Measurements from ENCODE around the gene ROR2.

DNA sequence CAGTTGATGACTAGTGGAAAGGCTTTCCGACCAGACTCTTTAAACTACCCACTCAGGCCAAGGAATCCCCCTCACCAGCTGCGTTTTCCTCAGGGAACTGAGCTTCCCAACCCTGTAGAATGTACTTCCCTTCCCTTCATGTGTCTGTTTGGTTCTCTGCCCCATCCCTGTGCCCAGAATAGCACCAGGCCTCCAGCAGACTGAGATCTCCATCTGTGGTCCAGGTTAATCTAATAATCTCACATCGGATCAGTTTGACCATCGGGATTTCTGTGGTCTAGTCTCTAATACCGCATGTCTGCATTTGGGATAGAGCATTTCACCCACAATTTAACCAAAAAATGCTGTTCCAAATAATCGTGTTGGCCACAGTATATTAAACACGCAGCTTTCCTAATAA lies 237.2 kb downstream of the ROR2 start:
- no peak for TF ChIP-seq POLR2A (IDR thresholded peaks at IDR 0.05; ENCODE audit: low read depth, low read length)
- TF ChIP-seq POLR2AphosphoS5 (IDR thresholded peaks at IDR 0.05; ENCODE audit: low read depth, low read length): no peak

Measured in GM12892 (cell line).